Germinal center (tissue), 1 donor: ENCODE measurements around the gene SKP1.

Experiments
- DNase-seq: peaks from one replicate; pipeline ENCODE4 v3.0.0; 2012; ENCODE audit warnings: mixed read lengths, low spot score

The SKP1 gene

GRCh38 chr5:134130239-134130945, 46.4 kb downstream of the SKP1 start:
- DNase-seq: no peak

GRCh38 chr5:134129411-134130238, 47.1 kb downstream of the SKP1 start:
- no peak for DNase-seq

GRCh38 chr5:134128648-134128995, 48.1 kb downstream of the SKP1 start:
- no peak for DNase-seq

GRCh38 chr5:134127988-134128647, 48.6 kb downstream of the SKP1 start:
- no peak for DNase-seq

- DNase-seq: no peak
Observed at GRCh38 chr5:134127376-134127861, 49.3 kb downstream of the SKP1 start.

GRCh38 chr5:134125039-134126015, 51.4 kb downstream of the SKP1 start:
- no peak for DNase-seq

GRCh38 chr5:134124289-134125038, 52.3 kb downstream of the SKP1 start:
- DNase-seq: no peak

- DNase-seq: no peak
Observed at GRCh38 chr5:134123360-134123759, 53.4 kb downstream of the SKP1 start.

- DNase-seq: no peak
Observed at GRCh38 chr5:134122530-134122929, 54.2 kb downstream of the SKP1 start.

- no peak for DNase-seq
Observed at GRCh38 chr5:134120386-134121138, 56.2 kb downstream of the SKP1 start.

- no peak for DNase-seq
Observed at GRCh38 chr5:134119720-134120119, 57.0 kb downstream of the SKP1 start.

GRCh38 chr5:134118212-134118835, 58.4 kb downstream of the SKP1 start:
- no peak for DNase-seq

- DNase-seq: no peak
Observed at GRCh38 chr5:134116789-134117761, 59.7 kb downstream of the SKP1 start.

GRCh38 chr5:134116286-134116685, 60.5 kb downstream of the SKP1 start:
- DNase-seq: no peak

GRCh38 chr5:134115806-134116175, 61.0 kb downstream of the SKP1 start:
- no peak for DNase-seq

GRCh38 chr5:134114886-134115805, 61.6 kb downstream of the SKP1 start:
- no peak for DNase-seq
